Measurements from ENCODE around the gene ZNF608.

- TF ChIP-seq, protein P1, sequence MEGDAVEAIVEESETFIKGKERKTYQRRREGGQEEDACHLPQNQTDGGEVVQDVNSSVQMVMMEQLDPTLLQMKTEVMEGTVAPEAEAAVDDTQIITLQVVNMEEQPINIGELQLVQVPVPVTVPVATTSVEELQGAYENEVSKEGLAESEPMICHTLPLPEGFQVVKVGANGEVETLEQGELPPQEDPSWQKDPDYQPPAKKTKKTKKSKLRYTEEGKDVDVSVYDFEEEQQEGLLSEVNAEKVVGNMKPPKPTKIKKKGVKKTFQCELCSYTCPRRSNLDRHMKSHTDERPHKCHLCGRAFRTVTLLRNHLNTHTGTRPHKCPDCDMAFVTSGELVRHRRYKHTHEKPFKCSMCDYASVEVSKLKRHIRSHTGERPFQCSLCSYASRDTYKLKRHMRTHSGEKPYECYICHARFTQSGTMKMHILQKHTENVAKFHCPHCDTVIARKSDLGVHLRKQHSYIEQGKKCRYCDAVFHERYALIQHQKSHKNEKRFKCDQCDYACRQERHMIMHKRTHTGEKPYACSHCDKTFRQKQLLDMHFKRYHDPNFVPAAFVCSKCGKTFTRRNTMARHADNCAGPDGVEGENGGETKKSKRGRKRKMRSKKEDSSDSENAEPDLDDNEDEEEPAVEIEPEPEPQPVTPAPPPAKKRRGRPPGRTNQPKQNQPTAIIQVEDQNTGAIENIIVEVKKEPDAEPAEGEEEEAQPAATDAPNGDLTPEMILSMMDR (IDR thresholded peaks at IDR 0.05): no peak
- TF ChIP-seq POLR2A (IDR thresholded peaks at IDR 0.05): no peak
Observed at GRCh38 chr5:124734574-124735168, 11.8 kb downstream of the ZNF608 start.
